Posterior cingulate gyrus (tissue), 11 donors: Measurements from ENCODE around the gene ARL2BP.

Experiments
- DNase-seq, 10 donors: peaks; one replicate each; pipeline versions ENCODE4 v3.0.0 to v3.0.0-alpha.2; 2020 to 2021; ENCODE audit warnings: mixed read lengths in 3 of 10
- intact Hi-C: fragments of 100-400 bp; cut with DNase I; formaldehyde crosslinking; loops from one replicate; pipeline ENCODE4 v1.15.1; 2023

Gene ARL2BP

GRCh38 chr16:57278494-57278893 lies 33.4 kb downstream of the ARL2BP start:
- peak in 3 of 10 donors; percentile 18 to 85 (median 55) for DNase-seq

GRCh38 chr16:57279780-57280638 lies 35.0 kb downstream of the ARL2BP start:
- DNase-seq: peak in 1 of 10 donors; percentile 79
- intact Hi-C loops: no loop called here

More at GRCh38 chr16:57278494-57278893, 33.4 kb downstream of the ARL2BP start:
- intact Hi-C loops: no loop called here

GRCh38 chr16:57281791-57282190 lies 36.7 kb downstream of the ARL2BP start:
- no peak for DNase-seq
- intact Hi-C loops: no loop called here

- intact Hi-C loops: no loop called here
- DNase-seq: peak in 2 of 10 donors; percentile 14 to 54
Observed at GRCh38 chr16:57282510-57283213, 37.6 kb downstream of the ARL2BP start.

DNA sequence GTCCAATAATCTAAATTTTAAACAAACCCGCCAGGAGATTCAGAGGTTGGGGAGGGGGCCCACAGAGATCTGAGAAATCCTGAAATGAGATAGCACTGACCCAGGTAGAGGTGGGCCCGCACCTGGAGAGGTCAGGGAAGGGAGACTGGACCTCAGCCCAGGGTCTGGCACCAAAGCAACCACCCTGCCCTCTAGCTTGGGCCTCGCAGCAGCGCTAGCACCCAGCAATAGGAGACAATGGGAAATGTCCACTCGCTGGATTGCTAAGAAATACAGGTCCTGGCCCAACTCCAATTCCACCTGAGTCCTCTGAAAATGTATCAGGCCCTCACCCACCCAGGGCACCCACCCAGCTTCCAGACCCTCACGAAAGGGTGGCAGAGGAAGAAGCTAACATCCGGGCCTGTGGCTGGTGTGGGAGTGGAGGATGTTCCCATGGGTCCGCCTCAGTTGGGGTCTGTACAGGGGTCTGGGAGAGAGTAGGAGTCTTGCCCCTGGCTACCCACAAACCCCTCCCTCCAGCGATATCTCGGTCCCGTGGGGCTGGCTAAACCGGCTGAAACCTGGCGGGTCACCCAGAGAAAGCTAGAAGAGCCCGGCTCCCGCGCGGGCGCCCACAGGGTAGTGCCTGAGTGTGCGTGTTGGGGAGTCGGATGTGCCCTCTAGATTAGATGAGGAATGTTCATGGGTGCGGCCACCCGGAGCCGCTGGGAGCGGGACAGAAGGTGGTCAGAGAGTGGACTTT lies 38.3 kb downstream of the ARL2BP start:
- DNase-seq: peak in 3 of 10 donors; percentile 22 to 84 (median 62)
- intact Hi-C loops: no loop called here

DNA sequence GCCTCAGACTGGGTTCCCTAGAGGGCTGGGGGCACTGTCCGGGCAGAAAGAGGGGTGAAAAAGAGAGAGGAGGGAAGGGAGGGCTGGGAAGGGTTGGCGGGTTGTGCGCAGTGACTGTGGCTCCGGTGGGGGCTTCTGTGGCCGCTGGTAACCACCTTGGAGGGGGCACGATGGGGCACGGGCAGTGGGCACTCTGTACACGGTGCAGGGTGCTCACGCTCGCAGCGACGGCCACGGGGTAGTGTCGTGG lies 38.8 kb downstream of the ARL2BP start:
- peak in 1 of 10 donors; percentile 83 for DNase-seq
- intact Hi-C loops: no loop called here

GRCh38 chr16:57284209-57284951 lies 39.3 kb downstream of the ARL2BP start, which contains the start of gene PLLP:
PLLP (minus strand) TSS chr16:57284672; CDS start chr16:57284540, 132 bp downstream.
- intact Hi-C loops: no loop called here
- DNase-seq: peak in 8 of 10 donors; percentile 44 to 94 (median 76)

DNA sequence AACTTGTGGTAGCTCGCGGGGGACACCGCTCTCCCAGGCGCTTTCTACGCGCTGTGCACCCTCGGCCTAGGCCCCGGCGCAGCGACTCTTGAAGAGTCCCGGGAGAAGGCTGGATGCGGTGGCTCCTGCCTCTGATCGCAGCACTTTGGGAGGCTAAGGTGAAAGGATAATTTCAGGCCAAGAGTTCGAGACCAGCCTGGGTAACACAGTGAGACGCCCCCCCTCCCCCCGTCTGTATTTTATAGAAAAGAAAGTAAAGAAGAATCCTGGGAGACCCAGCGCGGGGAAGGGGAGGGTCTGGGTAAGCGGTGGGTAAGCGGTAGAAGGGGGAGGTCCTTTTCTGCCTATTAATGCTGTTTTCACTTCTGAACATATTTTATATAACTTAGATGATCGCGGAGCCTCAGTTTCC lies 39.9 kb downstream of the ARL2BP start:
- intact Hi-C loops: no loop called here
- no peak for DNase-seq

DNA sequence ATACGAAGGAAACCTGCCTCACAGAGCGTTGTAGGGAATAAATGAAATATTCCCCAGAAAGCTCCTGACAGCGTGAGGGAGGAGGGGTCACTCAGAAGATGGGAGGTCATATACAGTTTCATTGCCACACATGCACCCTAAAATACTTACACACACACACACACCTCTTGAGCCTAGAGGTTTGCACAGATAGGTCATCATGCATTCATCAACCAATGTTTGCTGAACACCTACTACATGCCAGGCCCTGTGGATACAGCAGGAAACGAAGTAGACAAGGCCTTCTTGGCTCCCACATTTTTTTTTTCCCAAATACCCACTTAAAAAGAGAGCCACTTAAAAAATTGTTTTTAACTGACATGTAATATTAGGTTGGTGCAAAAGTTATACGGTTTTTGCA lies 40.3 kb downstream of the ARL2BP start:
- intact Hi-C loops: no loop called here
- DNase-seq: no peak

GRCh38 chr16:57289391-57290257 lies 44.6 kb downstream of the ARL2BP start:
- DNase-seq: peak in 4 of 10 donors; percentile 50 to 87 (median 70)
- intact Hi-C loops: no loop called here

GRCh38 chr16:57297856-57298255 lies 52.8 kb downstream of the ARL2BP start:
- intact Hi-C loops: loop anchor here (5.0 kb wide), 1 partner anchor 111 kb away; the partner anchor contains the start of genes PSME3IP1 and RSPRY1

DNA sequence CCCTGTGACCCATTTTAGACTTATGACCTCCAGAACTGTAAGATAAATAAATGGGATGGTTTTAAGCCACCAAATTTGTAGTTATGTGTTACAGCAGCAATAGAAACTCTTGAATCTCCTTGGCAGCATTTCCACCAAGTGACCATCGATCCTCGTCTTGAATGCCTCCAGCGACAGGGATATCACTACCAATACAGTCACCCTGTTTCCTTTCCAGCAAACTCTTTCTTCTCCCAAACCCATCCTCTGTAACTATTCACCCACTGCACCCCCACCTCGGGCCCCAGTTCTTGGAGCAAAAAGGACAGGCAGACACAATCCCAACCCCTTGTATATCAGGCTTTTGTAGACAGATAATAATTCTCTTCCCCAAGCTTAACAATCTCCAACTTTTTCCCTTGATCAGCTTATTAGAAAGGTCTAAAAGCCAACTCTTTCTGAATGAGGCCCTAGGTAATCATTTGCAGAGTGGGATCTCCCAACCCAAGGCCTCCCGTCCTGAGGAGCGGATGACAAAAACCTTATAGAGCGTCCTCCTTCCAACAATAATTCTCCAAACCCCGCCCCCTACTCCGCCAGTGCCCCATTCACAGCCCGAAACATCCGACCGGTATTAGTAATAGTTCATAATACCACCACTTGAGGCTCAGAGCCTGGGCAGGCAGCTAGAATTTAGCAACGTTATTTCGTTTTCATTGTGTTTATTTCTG lies 54.1 kb downstream of the ARL2BP start:
- intact Hi-C loops: loop anchor here (1.0 to 5.0 kb wide), 2 partner anchors 54 to 112 kb away; partner anchors contain the start of genes ARL2BP, PSME3IP1 and RSPRY1

More at GRCh38 chr16:57297856-57298255, 52.8 kb downstream of the ARL2BP start:
- DNase-seq: peak in 1 of 10 donors; percentile 49

DNA sequence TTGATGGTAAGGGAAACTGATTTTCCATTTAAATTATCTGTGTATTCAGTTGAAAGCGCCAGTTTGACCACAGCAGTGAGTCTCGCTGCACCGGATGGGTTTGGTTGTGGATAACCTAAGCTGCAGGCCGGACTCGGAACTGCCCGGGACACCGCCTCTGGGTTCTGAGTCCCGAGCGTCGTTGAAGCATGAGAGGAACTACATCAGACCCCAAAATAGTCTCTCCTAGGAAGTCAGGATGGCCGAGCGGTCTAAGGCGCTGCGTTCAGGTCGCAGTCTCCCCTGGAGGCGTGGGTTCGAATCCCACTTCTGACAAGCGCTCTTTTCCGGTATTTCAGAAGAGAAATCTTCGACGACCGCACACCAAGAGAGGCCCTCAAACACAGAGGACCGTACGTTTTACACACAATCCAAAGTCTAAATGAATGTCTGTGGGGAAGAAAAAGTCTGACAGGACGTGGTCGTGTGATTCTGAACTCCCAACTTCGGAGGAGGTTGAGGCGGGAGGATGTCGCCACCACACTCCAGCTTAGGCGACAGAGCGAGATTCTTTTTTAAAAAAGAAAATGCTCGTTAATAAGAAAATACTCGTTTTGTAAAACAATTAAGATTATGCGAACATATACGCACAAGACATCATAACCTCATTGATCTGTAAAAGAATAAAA lies 54.8 kb downstream of the ARL2BP start:
- intact Hi-C loops: loop anchor here (1.0 to 5.0 kb wide), 5 partner anchors 55 to 219 kb away; partner anchors contain the start of genes ARL2BP, CX3CL1, PSME3IP1 and RSPRY1
- DNase-seq: peak; percentile 74 to 97 (median 80)

More for the DNA sequence above, 54.1 kb downstream of the ARL2BP start:
- peak in 3 of 10 donors; percentile 11 to 51 (median 40) for DNase-seq

- DNase-seq: peak; percentile 97 to 100 (median 99)
- intact Hi-C loops: loop anchor here (1.0 to 2.0 kb wide), 3 partner anchors 72 to 218 kb away; partner anchors contain the start of gene CX3CL1
Observed at GRCh38 chr16:57300387-57301125, 55.5 kb downstream of the ARL2BP start.

DNA sequence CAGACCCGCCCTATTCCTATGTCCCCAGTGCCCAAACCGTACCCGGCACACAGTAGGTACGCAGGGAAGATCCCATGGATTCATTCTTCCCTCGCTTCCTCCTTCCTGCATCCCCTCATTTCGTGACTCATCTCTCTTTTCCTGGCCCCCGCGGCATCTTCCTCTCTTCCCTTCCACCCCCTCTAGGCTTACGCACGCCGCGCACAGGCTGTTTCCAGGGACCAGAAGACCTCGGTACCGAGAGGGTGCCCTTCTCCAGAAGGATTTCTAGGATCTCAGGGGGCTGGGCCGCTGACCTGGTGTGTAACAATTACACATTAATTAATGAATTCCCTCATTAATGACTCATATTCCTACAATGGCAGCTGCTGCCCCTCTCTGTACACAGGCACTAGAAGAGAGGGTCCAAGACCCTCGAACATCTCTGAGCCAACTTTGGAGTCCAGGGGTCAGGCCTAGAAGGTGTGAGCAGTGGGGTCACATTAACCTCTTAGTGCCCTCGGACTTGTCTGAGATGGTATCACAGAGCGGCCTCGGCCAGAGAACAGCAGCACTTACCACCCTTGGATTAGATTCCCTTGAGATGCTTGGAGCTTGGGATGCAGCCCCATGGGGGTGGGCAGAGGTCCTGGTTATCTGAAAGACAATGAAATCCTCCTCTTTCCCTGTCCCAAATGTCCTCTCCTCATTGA lies 56.2 kb downstream of the ARL2BP start:
- intact Hi-C loops: loop anchor here (2.0 kb wide), 2 partner anchors 72 to 218 kb away; partner anchors contain the start of gene CX3CL1
- DNase-seq: peak in 6 of 10 donors; percentile 42 to 92 (median 74)
